Medulla oblongata (tissue), 1 donor: ENCODE measurements around the gene FAM117B.

Source experiments
- DNase-seq: peaks from one replicate; pipeline ENCODE4 v3.0.0-alpha.2; 2015; ENCODE audit errors: extremely low spot score

The FAM117B gene

GRCh38 chr2:202634556-202635427, at the start of gene FAM117B:
FAM117B (plus strand) TSS chr2:202634969; CDS start chr2:202635188, 219 bp downstream.
- peak; percentile 98 for DNase-seq

GRCh38 chr2:202588647-202589581, 45.9 kb upstream of the FAM117B start:
- peak; percentile 85 for DNase-seq

GRCh38 chr2:202589582-202589949, 45.2 kb upstream of the FAM117B start:
- no peak for DNase-seq

DNA sequence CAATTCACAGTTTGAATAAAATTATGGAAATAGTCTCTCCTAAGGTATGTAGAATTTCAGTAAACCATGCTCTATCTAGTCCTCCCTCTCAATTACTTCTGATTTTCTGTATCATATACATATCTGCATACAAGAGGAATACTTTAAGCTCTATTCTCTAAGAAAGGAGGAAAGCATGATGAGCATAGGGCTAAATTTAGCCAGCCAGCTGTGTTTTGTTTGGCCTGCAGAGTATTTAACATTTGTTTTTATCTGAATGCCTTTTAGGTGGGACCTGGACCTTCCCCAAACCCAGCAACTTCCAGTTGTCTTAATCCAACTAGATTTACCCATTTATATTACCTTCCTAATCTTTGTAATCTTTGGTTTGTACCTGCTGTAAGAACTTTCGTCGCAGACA, 42.2 kb upstream of the FAM117B start:
- no peak for DNase-seq

DNA sequence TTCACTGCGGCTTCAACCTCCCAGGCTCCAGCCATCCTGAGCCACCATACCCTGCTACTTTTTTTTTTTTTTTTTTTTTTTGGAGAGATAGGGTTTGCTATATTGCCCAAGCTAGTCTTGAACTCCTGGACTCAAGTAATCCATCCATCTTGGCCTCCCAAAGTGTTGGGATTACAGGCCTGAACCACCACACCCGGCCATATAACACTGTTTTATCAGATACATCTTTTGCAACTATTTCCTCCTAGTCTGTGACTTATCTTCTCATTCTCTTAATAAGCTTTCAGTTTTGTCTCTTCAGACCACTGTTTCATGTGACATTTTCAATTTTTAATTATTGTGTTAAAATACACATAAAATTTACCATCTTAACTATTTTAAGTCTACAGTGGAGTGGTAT, 35.7 kb upstream of the FAM117B start:
- no peak for DNase-seq

DNA sequence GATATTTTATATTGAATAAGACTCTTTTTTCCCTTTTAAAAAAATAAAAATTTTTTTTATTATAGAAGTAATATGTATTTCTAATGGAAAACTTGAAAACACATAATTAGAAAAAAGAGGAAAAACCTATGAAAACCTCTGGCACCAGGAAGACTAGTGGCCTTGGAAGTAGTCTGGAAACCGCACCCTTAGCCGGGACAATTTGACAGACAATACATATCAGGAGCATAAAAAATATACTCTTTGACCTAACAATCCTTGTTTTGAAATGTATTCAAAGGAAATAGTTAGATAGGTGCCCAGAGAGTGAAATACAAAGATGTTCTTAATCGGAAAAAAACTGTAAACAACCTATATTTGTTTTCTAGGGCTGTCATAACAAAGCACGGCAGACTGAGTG, 34.9 kb upstream of the FAM117B start:
- no peak for DNase-seq

DNA sequence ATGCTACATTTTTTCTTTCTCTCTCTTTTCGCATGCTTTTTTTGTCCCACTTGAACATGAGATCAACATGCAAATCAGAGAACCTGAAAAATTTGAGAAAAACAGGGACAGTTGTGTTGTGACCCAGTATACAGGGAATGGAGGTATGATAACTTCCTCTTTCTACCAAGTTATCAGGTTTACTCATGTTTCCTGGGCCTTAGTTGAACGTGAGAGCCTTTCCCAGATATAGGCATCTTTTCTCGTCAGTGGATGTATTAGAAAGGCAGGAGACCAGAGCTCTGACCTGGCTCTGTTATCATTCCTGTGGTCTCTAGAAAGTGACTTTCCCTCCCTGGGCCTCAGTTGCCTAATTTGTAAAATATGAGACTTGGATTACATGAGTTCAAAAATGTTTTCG, 30.1 kb upstream of the FAM117B start:
- no peak for DNase-seq

DNA sequence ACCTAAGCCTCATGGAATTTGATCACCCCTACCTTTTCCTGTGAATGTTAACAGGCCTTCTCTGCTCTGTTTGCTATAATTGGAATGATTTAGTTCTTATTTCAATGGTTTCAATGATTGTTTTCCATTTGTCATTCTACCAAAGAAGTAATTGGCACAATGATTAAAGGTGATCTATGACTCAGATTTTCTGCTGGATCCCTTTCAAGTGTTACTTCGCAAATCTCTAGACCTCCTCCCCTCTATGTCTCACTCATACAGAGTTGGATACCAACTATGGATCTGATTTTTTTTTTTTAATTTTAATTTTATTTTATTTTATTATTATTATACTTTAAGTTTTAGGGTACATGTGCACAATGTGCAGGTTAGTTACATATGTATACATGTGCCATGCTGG, 29.6 kb upstream of the FAM117B start:
- no peak for DNase-seq

DNA sequence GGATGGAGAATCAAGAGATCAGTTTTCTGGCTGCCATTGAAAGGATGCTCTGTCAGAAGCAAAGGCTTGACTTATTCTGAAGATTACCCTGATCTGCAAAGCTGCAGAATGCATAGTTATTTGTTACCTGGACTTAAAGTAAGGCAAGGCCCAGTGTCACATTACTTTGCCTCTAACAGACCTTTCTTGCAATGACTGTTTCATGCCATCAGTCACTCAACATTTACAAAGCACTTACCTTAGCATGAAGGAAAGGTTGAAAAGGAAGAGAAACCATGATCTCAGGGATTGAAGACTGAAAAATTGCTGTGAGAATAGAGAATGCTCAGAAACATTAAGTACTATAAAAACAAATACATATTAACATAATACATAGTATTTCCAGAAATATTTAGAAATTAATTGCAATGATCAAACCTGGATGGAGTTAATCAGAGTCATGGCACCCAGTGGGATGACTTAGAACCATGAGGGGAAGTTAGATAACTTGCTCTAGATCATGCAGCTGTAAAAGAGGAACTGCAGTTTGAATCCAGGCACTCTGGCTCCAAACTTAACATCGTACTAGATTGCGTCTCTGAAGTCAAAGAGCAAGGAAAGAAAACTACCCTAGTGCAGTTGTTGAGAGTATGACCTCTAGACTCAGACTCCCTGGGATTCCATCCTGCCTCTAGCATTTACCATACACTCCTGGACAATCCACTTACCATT, 26.5 kb upstream of the FAM117B start:
- DNase-seq: peak; percentile 36

- DNase-seq: peak; percentile 30
Observed at GRCh38 chr2:202609381-202610145, 25.2 kb upstream of the FAM117B start.

DNA sequence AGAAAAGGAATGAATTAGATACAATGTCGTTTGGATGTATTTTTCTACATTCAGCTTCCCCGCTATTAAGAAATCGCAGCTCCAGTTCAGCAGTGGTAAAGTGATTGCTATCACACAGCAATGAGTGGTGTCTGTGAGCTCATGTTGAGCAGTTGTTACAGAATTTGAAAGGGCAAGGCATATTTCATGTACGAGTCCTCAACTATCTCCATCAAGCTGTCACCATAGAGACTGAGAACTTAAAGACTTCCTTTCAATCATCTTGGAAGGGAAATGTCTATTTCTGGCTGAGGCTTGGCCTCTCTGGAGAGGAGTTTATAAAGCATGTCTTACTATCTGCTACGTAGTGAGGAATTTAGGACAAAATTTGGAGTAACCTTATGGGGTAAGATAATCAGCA, 24.4 kb upstream of the FAM117B start:
- no peak for DNase-seq

- no peak for DNase-seq
Observed at GRCh38 chr2:202612145-202612544, 22.6 kb upstream of the FAM117B start.

GRCh38 chr2:202613479-202613878, 21.3 kb upstream of the FAM117B start:
- no peak for DNase-seq

DNA sequence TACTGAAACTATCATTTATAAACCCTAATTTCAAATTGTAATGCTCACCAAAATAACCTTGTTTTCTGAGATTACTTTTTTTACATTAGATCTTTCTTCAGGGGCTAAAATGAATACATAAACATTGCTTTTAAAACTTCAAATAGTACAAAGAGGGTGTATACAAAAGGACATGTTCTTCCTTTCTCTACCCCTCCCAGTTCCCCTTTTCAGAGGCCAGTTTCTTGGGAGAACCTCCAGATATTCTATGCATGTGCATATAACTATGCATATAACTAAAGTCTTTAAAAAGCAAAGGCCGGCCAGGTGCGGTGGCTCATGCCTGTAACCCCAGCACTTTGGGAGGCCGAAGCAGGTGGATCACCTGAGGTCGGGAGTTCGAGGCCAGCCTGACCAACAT, 10.6 kb upstream of the FAM117B start:
- DNase-seq: no peak

DNA sequence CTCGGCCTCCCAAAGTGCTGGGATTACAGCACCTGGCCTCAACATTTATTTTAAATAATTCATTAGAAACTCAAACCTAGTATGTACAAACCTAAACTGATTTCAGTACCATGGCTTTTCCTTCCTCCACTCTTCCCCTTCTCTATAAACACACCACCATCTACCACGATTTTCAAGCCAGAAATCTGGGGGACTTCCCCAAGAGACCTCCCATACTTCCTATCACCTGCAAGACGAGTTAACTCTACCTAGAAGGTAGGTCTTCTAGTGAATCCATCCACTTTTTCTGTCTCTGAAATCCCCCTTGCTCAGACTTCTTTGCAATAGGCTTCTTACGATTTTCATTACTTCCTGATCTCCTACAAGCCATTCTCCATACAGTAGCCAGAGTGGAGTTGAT, 7.7 kb upstream of the FAM117B start:
- DNase-seq: no peak

GRCh38 chr2:202628646-202629198, 6.0 kb upstream of the FAM117B start:
- no peak for DNase-seq

DNA sequence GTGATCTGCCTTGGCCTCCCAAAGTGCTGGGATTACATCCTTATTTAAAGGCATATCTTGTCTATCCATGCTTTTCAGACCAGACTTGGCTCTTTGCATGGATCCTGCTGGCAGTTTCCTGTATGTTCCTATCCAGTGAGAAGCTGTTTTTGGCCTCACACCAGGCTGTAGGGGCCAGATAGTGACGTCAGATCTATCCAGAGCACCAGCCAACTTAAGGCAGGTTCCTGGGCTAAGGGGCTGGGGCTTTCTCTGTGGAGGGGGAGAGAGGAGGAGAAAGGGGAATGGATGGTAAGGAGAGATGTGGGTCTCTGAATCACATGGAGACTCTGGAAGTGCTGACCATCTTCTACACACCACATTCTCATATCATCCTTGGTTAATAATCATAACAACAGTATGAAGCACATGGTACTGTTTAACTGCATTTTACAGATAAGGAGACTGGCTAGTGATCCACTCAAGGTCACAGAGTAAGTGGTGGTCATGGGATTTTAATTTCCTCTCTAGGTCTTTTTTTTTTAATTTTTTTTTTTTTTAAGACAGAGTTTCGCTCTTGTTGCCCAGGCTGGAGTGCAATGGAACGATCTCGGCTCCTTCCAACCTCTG, 2.0 kb upstream of the FAM117B start:
- no peak for DNase-seq

GRCh38 chr2:202633470-202633869, 1.3 kb upstream of the FAM117B start:
- no peak for DNase-seq

GRCh38 chr2:202635428-202636212, 851 bp downstream of the FAM117B start:
- DNase-seq: peak; percentile 77

DNA sequence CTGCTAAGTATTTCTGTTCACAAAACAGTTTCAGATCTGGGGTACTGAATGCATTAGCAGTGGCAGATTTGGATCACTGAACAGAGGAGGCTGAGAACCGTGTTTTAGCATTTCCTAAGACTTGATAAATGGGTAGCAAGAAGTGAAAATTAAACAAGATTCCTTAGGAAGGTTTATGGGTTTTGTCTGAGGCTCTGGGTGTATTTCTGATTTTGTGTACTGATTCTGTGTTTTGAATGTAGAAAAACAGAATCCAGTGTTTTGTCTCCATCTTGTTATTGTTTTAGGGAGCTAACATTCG, 1.4 kb downstream of the FAM117B start:
- DNase-seq: peak; percentile 29
